NCI-H2029 (cell line): ENCODE data around the gene NOSIP.
"Not testable (repeated sequence)": the region's sequence is repeated elsewhere in the genome, so short reads cannot be mapped to it uniquely, and the experiment has no call there.

Source experiments
- DNase-seq: peaks from one replicate; lab custom pipeline; 2025; lab: John Stamatoyannopoulos, UW

Gene NOSIP

GRCh38 chr19:49580264-49581006 is at the start of gene NOSIP:
Gene NOSIP (minus strand): TSS chr19:49580556. CDS start chr19:49560691, 19,865 bp downstream.
- peak; percentile 95 for DNase-seq

GRCh38 chr19:49629659-49630058 is 49.3 kb upstream of the NOSIP start:
- no peak for DNase-seq

GRCh38 chr19:49626226-49626625 is 45.9 kb upstream of the NOSIP start:
- DNase-seq, result no peak

GRCh38 chr19:49624967-49625910 is 44.9 kb upstream of the NOSIP start:
- no peak for DNase-seq

- not testable (repeated sequence) for DNase-seq
These were observed 37.5 kb upstream of the NOSIP start for GRCh38 chr19:49617860-49618259.

GRCh38 chr19:49616945-49617344 is 36.6 kb upstream of the NOSIP start:
- no peak for DNase-seq

GRCh38 chr19:49616532-49616931 is 36.2 kb upstream of the NOSIP start:
- no peak for DNase-seq

- DNase-seq, result no peak
These were observed 35.5 kb upstream of the NOSIP start for GRCh38 chr19:49615861-49616260.

- no peak for DNase-seq
These were observed 33.9 kb upstream of the NOSIP start for GRCh38 chr19:49614096-49614833.

GRCh38 chr19:49613374-49613773 is 33.0 kb upstream of the NOSIP start:
- peak; percentile 81 for DNase-seq

GRCh38 chr19:49609499-49610092 is 29.2 kb upstream of the NOSIP start:
- no peak for DNase-seq

- no peak for DNase-seq
These were observed 25.2 kb upstream of the NOSIP start for GRCh38 chr19:49605605-49606004.

GRCh38 chr19:49602806-49603205 is 22.4 kb upstream of the NOSIP start:
- no peak for DNase-seq

GRCh38 chr19:49601482-49602038 is 21.2 kb upstream of the NOSIP start:
- no peak for DNase-seq

- no peak for DNase-seq
These were observed 19.3 kb upstream of the NOSIP start for GRCh38 chr19:49599378-49600295.

GRCh38 chr19:49597703-49597974 is 17.3 kb upstream of the NOSIP start:
- no peak for DNase-seq

GRCh38 chr19:49596954-49597702 is 16.8 kb upstream of the NOSIP start:
- DNase-seq, result no peak

- DNase-seq, result no peak
These were observed 16.1 kb upstream of the NOSIP start for GRCh38 chr19:49596407-49596806.

GRCh38 chr19:49595819-49596404 is 15.6 kb upstream of the NOSIP start:
- no peak for DNase-seq
